GM21526 (cell line): ENCODE measurements around the gene NFXL1.

Source experiments
- ATAC-seq: cut with Tn5 transposase; IDR thresholded peaks from one replicate; pipeline ENCODE4 v1.9.1; 2021; ENCODE audit warnings: moderate library complexity; ENCODE audit not compliant: unreplicated experiment, low FRiP score

NFXL1 gene

DNA sequence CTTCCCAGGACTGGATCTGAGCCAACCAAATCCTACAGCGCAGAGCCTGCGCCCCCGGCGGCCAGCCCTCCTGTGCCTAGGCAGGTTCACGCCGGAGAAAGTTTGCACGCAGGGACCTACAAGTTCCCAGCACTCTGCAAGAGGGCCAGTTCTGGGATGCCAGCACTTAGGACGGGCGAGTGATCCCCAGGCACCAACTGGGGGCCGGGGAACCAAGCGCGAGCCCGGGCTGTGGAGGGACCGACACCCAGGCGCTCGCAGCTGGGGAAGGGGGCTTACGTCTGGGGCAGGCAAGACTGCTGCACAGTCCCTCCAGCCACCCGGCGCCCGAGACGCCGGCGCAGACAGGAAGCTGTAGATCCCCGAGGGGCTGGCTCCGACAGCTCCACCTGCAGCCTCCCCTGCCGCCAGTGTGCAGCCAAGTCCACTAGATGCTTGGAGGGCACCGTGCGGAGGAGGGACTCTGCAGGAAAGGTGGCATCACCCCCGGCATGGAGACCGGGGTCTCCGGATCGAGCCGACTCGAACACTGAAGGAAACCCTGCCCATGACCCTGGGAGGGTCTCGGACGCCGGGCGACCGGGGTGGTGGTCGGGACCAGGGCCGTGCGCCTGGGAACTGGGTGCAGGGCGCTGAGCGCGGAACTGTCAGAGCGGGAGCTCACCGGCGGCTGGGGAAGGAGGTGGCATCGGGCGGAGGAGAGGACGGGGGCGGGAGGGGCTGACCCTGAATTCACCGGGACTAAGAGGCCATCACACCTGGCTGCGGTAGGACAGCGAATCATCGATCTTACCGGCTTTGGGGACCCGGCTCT lies 77.1 kb downstream of the NFXL1 start:
- ATAC-seq: peak; percentile 64

DNA sequence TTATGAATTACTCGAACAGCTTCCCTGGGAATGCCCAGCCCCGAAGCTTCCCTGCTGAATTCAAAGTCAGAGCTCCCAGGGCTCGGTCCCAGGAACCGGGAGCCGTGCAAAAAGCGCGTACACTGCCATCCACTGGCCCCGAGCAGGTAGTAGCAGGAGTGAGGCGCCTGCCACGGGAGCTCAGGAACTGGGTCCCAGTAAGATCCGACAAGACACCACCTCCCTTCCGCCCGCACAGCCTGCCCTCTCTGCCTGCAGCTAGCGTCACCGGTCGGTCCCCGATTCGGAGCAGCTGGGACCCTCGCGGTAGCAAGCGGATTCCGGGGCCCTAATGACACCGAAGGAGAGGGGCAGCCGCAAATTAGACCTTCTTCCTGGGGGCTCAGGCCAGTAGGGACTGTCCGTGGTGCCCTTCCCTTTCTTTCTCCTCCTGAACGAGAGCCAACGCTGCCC lies 77.7 kb downstream of the NFXL1 start:
- ATAC-seq: peak; percentile 74

DNA sequence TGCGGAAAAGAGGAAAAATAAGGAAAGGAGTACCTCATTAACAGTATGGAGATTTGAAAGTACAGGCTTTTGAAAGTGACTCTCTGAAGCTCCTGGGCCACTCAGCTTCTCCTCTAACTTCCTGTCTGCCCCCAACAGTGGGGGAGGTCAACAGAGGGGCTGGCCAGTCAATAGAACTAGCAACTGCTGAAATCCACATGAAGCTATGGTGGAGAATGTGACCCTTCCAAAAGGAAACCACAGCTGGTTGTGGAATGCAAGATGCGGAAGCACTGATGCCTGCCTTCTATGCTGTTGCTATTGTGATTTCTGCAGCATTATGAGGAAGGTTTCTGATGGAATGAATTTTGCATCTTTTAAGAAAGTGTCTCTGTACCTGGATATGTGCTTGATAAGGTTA lies 78.9 kb downstream of the NFXL1 start:
- no peak for ATAC-seq

DNA sequence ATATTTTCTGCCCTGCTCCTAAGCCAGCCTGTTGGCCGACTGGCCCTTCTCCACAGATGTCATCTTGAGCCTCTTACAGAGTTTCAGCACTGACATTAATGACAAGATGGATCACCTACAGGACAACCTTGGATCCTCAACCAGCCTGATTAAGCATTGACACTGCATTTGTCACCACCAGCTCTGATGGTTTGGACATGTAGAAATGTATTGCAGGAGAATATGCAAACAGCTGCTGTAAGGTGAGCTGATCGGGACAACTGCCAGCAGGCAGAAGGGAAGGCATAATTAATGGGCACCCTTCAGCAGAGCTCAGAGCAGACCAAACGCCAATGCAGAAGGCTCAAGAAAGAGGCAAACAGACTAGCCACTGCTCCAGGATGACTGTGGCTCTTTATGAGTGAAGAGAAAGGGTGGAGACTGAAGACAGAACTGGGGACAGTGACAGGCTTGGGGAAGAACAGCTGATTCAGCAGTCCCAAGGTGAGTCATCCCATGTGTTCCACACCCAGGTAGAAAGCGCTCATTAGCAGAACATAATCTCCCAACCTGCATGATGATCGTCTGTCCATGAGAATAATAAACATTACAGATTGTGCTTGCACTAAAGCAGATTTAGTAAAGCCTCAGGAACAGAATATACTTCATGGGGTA lies 83.2 kb downstream of the NFXL1 start:
- ATAC-seq: no peak

DNA sequence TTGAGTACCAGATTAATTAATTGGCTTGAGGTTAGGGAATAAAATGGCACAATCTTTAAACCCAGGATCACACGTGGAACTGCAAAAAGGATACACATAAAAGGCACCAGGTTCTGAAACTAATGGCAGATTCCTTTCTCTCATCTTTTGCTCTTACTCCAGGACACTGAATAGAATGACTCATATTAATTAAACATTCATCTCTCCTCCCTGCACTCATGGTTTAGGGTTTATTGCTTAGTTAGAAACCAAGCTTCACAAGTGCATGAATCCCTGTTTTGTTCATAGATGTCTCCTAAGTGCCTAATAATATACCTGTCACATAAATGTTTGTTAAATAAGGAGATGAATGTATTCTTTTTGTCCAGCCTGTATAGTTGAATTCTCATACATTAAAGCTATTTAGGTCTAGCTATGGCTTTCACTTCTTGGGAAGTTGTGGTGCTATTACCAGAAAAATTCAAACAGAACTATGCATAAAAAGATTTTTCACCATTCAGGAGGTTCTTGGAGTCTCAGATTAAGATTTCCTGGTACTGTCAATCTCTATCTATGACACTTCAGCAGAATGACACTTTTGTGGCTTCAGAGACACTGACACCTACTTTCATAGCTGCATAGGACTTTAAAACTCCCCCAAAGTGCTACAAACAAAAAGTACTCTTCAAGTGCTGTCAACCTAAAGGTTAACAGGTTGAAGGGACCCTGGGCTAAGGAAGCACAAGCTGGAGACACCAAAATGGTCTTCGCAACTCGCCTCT lies 83.9 kb downstream of the NFXL1 start:
- no peak for ATAC-seq

DNA sequence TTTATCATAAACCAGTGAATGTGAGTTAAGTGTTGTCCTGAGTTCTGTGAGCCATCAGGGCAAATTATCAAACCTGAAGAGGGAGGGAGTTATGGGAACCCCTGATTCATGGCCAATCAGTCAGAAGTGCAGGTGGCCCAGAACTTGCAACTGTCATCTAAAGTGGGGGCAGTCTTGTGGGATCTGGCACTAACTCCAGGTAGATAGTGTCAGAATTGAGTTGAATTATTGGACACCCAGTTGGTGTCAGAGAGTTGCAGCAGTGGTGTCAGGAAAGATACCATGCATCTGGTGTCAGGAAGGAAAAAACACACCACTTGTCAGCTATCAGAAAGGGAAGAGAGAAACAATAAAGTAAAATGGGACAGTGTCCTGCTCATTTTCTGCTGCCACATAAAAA lies 84.9 kb downstream of the NFXL1 start:
- no peak for ATAC-seq

DNA sequence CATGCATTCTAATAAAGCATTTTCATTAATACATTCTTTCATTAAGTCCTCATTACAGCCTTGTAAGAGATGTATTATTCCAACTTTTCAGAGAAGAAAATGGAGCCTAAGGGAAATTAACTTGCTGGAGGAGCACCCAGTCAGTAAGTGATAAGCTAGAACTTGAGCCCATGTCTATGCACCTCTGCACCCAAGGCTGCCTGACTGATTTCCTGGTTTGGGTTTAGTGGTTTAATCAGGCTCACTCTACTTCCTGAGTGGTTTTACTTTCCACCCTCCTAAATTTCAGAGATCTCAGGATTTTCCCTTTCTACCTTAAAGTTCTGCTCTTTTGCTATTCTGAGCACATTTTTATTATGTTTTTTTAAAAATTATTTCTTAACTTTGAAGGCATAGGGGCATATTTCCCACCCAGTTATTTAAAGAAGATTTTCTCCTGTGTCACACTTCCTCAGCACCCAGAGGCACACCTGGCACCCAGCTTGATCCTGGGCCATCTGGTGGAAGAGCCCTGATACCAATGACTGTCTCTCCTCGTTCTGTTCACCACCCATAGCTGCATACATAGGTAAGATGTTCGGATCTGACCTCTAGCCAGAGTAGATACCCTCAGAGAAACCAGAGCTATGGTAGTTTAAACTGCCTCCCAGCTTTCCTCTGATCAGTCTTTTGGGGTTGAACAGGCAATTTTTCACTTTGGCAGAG lies 86.9 kb downstream of the NFXL1 start:
- ATAC-seq: no peak

DNA sequence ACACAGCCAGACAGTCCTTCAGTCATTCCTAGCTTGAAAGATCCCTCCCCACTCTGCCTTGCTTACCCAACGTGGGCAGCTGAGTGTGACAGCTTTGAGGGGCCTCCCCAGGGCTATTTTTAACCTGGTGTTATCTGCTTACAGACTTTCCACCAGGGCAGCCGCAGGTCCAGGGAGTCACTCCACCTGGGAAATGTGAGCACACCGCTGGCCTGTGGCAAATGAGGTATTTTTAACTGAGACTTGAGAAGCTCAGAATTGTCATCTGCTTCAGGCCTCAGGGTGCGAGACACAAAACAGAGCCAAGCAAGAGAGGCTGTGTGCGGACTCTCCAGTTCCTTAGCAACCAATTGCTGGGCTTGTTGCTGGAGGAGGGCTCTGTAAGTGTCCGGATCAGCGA lies 89.5 kb downstream of the NFXL1 start:
- ATAC-seq: no peak

DNA sequence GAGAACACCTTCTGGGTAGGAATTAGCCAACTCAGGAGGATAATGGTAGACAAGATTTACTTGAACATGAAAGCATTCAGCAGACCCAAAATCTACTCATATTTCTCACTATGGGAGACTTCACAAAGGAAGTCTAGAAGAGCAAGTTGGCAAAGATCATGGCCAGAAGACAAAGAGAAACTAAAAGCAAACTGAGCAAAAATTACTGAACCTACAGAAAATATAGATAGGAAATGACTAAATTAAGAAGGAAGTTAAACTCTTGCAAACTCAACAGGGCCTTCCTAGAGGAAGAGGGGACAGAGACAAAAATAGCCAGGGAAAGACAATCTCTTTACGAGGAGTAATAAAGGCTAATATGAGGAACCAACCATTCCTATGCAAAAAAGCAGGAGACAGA lies 95.2 kb downstream of the NFXL1 start:
- no peak for ATAC-seq

DNA sequence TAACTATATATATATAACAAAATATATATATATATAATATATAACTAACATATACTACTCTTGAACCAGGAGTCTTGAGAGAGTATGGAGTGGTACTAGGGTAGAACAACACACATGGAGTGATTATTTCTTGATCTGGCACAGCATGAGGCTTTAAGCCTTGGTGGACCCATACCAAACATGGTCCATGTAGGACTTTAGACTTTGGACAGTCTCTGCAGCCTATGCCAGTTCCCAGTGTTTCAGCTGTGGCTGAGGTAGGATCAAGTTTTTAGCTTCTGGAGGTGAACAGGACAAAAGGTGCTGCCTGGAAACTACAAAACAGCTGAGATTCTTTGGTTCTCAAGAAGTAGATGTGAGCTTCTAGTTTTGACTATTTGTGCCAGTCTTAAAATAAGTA lies 97.1 kb downstream of the NFXL1 start:
- no peak for ATAC-seq

DNA sequence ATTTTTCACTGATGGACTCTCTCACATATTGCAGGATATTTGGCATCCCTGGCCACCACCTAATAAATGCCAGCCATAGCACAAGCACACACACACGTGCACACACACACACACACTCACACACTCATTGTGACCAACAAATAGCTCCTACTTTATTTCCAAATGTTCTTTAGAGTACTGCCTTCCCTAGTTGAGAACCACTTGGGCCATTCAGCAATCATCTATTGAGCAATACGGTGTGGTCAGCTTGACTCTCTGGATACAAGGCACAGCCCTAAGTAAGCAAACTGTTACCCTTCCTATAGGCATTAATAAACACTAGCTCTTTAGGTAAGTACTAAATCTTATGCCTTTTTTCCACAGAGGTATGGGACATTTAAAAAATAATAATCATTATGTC lies 97.6 kb downstream of the NFXL1 start:
- no peak for ATAC-seq

DNA sequence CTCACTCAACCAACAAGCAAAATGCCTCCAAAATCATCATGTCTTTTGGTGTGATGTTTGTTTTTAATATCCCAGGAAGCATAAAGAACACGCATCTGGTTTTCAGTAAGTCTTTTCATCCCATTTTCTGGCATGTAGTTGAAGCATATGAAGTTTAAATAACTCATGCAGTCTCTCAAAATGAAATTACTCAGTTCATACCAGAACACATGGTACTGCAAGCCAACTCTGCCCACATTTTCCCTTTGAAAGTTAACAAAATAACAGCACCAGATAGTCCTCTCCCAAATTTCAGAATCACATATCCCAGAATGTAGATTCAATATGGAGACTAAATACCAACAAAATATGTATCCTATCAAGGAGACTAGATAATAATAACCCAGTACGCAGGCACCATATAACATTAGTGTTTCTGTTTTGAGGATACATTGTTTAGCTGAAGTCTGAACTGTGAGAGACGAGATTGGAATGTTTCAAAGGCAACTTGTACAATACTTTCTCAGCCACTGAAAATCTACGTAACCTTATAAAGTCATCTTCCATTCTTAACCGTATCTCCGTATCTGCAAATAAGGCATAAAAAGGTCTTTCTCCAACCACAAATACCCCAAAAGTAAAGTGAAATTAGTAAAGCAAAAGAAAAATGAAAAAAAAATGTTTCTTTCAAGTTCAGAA lies 99.6 kb downstream of the NFXL1 start:
- no peak for ATAC-seq

DNA sequence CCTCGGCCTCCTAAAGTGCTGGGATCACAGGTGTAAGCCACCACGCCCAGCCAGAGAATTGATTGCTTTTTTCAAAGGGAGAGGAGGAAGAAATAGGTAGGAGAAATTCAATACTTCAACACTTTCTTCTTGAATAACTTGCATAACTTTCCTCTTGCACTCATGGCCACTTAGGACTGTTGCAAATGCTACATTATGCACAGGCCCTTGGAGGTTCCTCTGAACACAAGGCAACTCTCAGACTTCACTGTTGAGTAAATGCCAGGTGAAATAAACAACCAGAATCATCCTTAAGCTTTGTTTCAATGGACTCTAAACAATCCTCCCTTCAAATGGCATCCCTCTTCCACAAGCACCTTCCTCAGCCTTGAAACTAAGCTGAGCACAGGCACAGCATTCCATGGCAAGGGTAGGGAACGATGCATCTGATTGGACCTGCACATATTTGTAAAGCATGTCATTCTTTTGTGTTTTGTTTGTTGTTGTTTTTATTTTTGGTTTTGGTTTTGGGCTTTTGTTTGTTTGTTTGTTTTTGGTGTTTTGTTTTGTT lies 104.7 kb downstream of the NFXL1 start:
- no peak for ATAC-seq

DNA sequence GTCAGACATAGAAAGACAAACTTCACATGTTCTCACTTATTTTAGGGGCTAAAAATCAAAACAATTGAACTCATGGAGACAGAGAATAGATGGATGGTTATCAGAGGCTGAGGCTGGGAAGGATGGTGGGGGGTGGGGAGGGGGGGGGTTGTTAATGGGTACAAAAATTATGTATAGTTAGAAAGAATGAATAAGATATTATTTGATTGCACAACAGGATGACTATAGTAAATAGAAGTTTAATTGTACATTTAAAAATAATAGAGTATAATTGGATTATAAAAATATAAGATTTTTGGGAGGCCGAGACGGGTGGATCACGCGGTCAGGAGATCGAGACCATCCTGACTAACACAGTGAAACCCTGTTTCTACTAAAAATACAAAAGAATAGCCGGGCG lies 109.8 kb downstream of the NFXL1 start:
- no peak for ATAC-seq

DNA sequence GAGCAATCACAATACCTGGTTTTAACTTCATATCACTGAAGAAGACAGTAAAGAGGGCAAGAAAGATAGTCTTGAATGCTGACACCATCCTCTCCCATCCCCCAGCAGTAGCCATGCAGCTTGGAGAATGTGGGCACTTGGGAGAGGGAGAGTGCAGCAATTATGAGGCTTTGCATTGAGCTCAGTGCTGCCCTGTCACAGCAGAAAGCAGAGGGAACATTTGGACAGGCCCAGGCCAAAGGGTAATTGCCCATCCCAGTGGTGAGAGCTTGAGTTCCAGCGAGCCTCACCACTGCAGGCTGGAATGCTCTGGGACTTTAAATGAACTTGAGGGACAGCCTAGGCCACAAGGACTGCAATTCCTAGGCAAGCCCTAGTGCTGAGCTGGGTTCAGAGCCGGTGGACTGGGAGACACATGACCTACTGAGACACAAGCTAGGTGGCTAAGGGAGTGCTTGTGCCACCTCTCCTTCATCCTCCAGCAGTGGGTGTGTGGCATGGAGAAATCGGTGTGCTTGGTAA lies 112.8 kb downstream of the NFXL1 start:
- no peak for ATAC-seq

DNA sequence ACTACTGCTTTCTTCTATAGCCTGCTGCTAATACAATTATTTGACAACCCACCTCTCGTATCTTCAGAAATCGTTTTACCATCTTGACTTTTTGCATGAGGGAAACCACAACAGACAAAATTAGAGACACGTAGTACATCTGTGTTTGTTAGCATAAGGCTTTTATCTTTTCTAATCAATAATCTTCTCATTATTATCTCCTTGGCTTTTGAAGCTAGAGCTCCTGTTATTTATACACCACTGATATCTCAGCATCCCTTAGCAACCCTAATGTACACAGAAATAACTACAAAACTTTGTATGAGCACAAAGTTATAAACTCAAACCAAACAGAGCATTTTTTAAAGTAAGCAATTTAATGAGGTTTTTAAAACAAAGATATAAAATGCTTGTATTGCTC lies 116.2 kb downstream of the NFXL1 start:
- ATAC-seq: no peak
